Hepatocyte (in vitro differentiated cells): ENCODE measurements around the gene UCHL5. TPM values are rescaled to one million over a fixed set of nuclear protein-coding genes. Genes with fewer than 3 reads are reported as not detected.
"Not testable (repeated sequence)": the region's sequence is repeated elsewhere in the genome, so short reads cannot be mapped to it uniquely, and the experiment has no call there.

ENCODE experiments used
- DNase-seq: peaks from one replicate; pipeline ENCODE4 v3.0.0-alpha.2; 2016; ENCODE audit warnings: low spot score
- H2AFZ ChIP-seq: fragments of 200-600 bp; sonication (generic); 2 replicates; pipeline ENCODE4 v1.6.0; 2016; ENCODE audit warnings: antibody characterized with exemption, mild to moderate bottlenecking
- H3K27ac ChIP-seq: fragments of 200-600 bp; sonication (generic); 2 replicates; pipeline ENCODE4 v1.5.1; 2016; ENCODE audit warnings: mild to moderate bottlenecking
- H3K27me3 ChIP-seq: fragments of 200-600 bp; sonication (generic); 2 replicates; pipeline ENCODE4 v1.6.1; 2016
- H3K36me3 ChIP-seq: fragments of 200-600 bp; sonication (generic); replicated peaks from 2 replicates; pipeline ENCODE4 v1.5.1; 2016; ENCODE audit warnings: low read depth; ENCODE audit not compliant: insufficient read depth
- H3K4me1 ChIP-seq: fragments of 200-600 bp; sonication (generic); 2 replicates; pipeline ENCODE4 v1.5.1; 2016; ENCODE audit warnings: mild to moderate bottlenecking, moderate library complexity; ENCODE audit not compliant: insufficient read depth
- H3K4me2 ChIP-seq: fragments of 200-600 bp; sonication (generic); 2 replicates; pipeline ENCODE4 v1.6.0; 2016
- H3K4me3 ChIP-seq: fragments of 200-600 bp; sonication (generic); 2 replicates; pipeline ENCODE4 v1.5.1; 2016; ENCODE audit warnings: mild to moderate bottlenecking
- H3K79me2 ChIP-seq: fragments of 200-600 bp; sonication (generic); 2 replicates; pipeline ENCODE4 v1.6.0; 2017; ENCODE audit warnings: mild to moderate bottlenecking
- H3K9me2 ChIP-seq: fragments of 200-600 bp; sonication (generic); replicated peaks from 2 replicates; pipeline ENCODE4 v1.6.0; 2017; ENCODE audit warnings: mild to moderate bottlenecking; ENCODE audit not compliant: insufficient read depth
- H3K9me3 ChIP-seq: fragments of 200-600 bp; sonication (generic); 2 replicates; pipeline ENCODE4 v1.5.1; 2016; ENCODE audit warnings: low read depth, mild to moderate bottlenecking
- H4K20me1 ChIP-seq: fragments of 200-600 bp; sonication (generic); 2 replicates; pipeline ENCODE4 v1.6.0; 2016; ENCODE audit warnings: mild to moderate bottlenecking; ENCODE audit not compliant: insufficient read depth, poor library complexity, severe bottlenecking
- EZH2 ChIP-seq: fragments of 200-600 bp; sonication (generic); IDR thresholded peaks from 2 replicates; pipeline ENCODE4 v1.6.1; 2016; ENCODE audit warnings: antibody characterized with exemption, mild to moderate bottlenecking, borderline replicate concordance
- EZH2phosphoT487 ChIP-seq: fragments of 200-600 bp; sonication (generic); IDR thresholded peaks from one replicate; pipeline ENCODE4 v1.6.1; 2018; ENCODE audit warnings: antibody characterized with exemption, mild to moderate bottlenecking, low read depth, moderate library complexity; ENCODE audit not compliant: unreplicated experiment, severe bottlenecking
- WGBS: methylation state at CpG from one replicate; pipeline ENCODE4 v1.1.6; 2016; ENCODE audit warnings: low lambda C conversion rate; ENCODE audit errors: missing lambda C conversion rate; 5-methylcytosine and 5-hydroxymethylcytosine counted together
- polyA plus RNA-seq: library from polyadenylated mRNA; unstranded; fragments of >200 nt; fragmentation: Nextera tagmentation; extraction: Ambion mirVana; gene quantifications from 2 replicates; pipeline ENCODE4 v1.2.1, GENCODE V29; 2016
- total RNA-seq: library from RNA; depleted of rRNA; stranded (reverse); fragments of >200 nt; gene quantifications from 2 replicates; pipeline ENCODE4 v1.2.3, GENCODE V29; 2014
- TF ChIP-seq, protein P1 (sequence below): fragments of 200-600 bp; sonication (generic); IDR thresholded peaks from 2 replicates; pipeline ENCODE4 v1.5.1; 2016; ENCODE audit warnings: antibody characterized with exemption, mild to moderate bottlenecking; ENCODE audit not compliant: poor library complexity

UCHL5 gene
- total and polyA plus RNA-seq, 2 experiments from 2014 or later = 34.9 to 36.6 TPM

DNA sequence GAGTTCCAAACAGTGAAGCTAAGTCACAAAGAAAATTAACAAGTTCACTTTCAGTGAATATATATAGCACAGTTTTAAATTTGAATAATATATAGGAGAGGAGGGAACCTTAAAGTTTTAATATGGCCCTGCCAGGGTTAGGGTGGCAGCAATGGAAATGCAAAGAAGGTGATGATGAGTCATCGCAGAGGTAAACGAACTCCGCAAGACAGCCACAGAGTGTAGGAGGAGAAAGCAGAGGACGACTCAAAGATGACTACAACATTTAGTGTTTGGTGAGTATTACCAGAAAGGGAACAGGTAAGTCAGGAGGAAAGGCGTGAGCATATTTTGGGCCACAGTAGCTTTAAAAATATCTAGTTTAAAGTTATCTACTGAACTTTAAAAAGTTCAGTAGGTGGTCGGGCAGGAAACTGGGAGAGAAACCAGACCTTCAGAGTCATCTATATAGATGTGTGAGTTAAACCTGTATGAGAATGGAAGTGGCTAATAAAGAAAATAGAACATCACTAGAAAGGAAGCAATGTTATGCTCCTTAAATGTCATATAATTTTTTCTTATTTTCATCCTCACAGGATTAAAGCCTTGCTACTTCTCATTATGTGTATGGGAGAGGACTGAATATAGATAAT, 75.7 kb downstream of the UCHL5 start:
- H3K36me3 ChIP-seq = no peaks in the 10 kb centered on the region
- H3K27me3 ChIP-seq = no peaks in the 10 kb centered on the region
- no peaks in the 10 kb centered on the region for H4K20me1 ChIP-seq
- DNase-seq = no peak
- H3K9me2 ChIP-seq = no peaks in the 10 kb centered on the region
- no peak overlapping the region for H3K4me2 ChIP-seq
- no peak overlapping the region for H3K27ac ChIP-seq
- TF ChIP-seq, protein P1, sequence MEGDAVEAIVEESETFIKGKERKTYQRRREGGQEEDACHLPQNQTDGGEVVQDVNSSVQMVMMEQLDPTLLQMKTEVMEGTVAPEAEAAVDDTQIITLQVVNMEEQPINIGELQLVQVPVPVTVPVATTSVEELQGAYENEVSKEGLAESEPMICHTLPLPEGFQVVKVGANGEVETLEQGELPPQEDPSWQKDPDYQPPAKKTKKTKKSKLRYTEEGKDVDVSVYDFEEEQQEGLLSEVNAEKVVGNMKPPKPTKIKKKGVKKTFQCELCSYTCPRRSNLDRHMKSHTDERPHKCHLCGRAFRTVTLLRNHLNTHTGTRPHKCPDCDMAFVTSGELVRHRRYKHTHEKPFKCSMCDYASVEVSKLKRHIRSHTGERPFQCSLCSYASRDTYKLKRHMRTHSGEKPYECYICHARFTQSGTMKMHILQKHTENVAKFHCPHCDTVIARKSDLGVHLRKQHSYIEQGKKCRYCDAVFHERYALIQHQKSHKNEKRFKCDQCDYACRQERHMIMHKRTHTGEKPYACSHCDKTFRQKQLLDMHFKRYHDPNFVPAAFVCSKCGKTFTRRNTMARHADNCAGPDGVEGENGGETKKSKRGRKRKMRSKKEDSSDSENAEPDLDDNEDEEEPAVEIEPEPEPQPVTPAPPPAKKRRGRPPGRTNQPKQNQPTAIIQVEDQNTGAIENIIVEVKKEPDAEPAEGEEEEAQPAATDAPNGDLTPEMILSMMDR = no peak
- no peak for TF ChIP-seq EZH2
- no peak overlapping the region for H2AFZ ChIP-seq
- no peak overlapping the region for H3K4me3 ChIP-seq
- 72% methylated on average over 6 of the region's 6 CpGs for WGBS
- no peaks in the 10 kb centered on the region for H3K9me3 ChIP-seq
- no peaks in the 10 kb centered on the region for H3K4me1 ChIP-seq
- no peaks in the 10 kb centered on the region for H3K79me2 ChIP-seq

DNA sequence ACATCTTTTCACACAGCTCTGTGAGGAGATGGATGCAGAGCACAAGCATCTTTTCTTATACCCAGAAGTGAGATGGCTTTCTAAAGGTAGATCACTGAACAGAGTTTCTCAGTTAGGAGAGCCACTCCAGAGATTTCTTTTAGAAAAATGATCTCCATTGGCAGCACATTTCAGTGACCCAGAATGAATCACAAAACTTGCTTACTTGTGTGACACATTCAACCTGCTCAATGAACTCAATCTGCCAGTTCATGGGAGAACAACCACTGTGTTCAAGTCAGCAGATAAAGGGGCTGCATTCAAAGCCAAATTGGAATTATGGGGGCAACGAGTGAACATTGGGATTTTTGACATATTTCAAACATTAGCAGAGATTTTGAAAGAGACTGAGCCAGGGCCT, 78.3 kb downstream of the UCHL5 start:
- Histone ChIP-seq H3K4me3 (no peak overlapping the region), H4K20me1 (no peaks in the 10 kb centered on the region), H2AFZ (no peak overlapping the region), H3K9me3 (no peaks in the 10 kb centered on the region), H3K4me1 (no peaks in the 10 kb centered on the region), H3K36me3 (no peaks in the 10 kb centered on the region), H3K4me2 (no peak overlapping the region), H3K27ac (no peak overlapping the region), H3K79me2 (no peaks in the 10 kb centered on the region), H3K9me2 (no peaks in the 10 kb centered on the region), H3K27me3 (no peaks in the 10 kb centered on the region)
- DNase-seq = no peak
- 70% methylated on average over 1 of the region's 1 CpG for WGBS
- TF ChIP-seq, protein P1 = no peak
- no peak for TF ChIP-seq EZH2phosphoT487
- TF ChIP-seq EZH2 = no peak

- not testable (repeated sequence) for H3K4me2 ChIP-seq, H3K4me1 ChIP-seq, H3K9me2 ChIP-seq, H3K9me3 ChIP-seq, DNase-seq, H3K79me2 ChIP-seq, H4K20me1 ChIP-seq, H3K36me3 ChIP-seq, H3K27ac ChIP-seq, H2AFZ ChIP-seq, H3K4me3 ChIP-seq, H3K27me3 ChIP-seq
- WGBS = 85% methylated on average over 4 of the region's 4 CpGs
Observed at GRCh38 chr1:192980334-192980733, 78.8 kb downstream of the UCHL5 start.

DNA sequence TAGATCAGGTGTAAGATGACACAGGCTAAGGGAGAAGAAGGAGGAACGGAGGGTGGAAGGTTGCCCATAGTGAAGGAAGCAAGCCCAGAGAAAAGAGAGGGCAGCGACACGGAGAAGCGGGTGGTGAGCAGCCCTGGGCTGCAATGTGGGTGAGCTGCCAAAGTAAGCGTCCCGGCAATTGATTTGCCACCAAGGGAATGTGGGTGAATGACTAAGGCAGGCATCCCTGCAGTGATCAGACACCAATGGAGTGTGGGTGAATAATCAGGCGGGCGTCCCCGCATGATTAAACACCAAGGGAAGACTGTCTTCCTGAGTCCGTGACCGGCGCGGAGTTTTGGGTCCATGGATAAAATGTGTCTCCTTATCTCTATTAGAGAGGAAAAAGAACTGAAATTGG, 79.6 kb downstream of the UCHL5 start:
- Histone ChIP-seq H3K4me1 (no peaks in the 10 kb centered on the region), H3K9me2 (no peaks in the 10 kb centered on the region), H2AFZ (no peak overlapping the region), H3K27ac (no peak overlapping the region), H4K20me1 (no peaks in the 10 kb centered on the region), H3K4me3 (no peak overlapping the region), H3K36me3 (no peaks in the 10 kb centered on the region), H3K79me2 (no peaks in the 10 kb centered on the region), H3K27me3 (no peaks in the 10 kb centered on the region), H3K4me2 (no peak overlapping the region), H3K9me3 (no peaks in the 10 kb centered on the region)
- 98% methylated on average over 13 of the region's 13 CpGs for WGBS
- no peak for DNase-seq
- no peak for TF ChIP-seq EZH2phosphoT487
- TF ChIP-seq, protein P1 = no peak
- TF ChIP-seq EZH2 = no peak
